ENCODE results near the gene ZNF813.
A peak's percentile ranks its signal among the peaks of the same experiment; 100 is the strongest.
"Not testable (repeated sequence)": the region's sequence is repeated elsewhere in the genome, so short reads cannot be mapped to it uniquely, and the experiment has no call there.

ZNF813 gene

DNA sequence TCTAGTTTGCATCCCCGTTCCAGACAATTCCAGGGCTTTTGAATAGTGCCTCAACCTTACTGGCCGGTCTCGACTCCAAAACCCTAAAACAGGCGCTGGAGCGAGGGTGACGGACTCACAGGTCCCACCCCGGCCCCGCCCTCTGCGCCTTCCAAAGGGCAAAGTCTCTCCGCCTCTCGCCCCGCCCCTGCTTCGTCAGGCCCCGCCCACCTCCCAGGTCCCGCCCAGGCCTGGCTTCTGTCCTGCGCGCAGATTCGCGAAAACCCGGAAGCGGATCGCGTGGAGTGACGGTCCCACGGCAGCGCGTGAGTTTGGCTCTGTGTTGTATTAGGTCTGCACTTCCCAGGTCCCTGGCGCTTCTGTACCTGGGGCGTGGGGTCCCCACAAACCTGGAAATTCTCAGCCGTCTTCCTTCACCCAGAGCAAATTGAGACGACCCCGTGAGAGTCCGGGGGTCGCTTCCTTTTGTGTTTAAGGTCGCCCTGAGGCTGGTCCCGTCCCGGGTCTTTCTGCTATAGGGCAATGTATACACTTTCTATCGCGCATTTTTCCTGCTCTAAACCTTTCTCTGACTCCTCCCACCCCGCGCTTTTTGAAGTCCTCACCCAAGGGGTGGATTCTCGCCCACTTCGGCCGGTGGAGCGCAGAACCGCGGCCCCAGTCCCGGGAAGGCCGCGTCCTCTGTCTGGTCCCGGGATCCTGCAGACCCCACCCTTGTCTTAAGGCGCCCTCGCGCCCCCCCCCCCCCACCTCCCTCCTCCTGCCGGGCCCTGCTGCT, at the start of gene ZNF813:
ZNF813 (plus strand) TSS at position 249 of the 778 bp plus-strand sequence. CDS start 16,090 bp downstream, outside the sequence.
- DNase-seq (ENCODE audit: insufficient read length, low spot score) (peak; percentile 78), FAIRE-seq (no peak)
- TF ChIP-seq, protein P1, sequence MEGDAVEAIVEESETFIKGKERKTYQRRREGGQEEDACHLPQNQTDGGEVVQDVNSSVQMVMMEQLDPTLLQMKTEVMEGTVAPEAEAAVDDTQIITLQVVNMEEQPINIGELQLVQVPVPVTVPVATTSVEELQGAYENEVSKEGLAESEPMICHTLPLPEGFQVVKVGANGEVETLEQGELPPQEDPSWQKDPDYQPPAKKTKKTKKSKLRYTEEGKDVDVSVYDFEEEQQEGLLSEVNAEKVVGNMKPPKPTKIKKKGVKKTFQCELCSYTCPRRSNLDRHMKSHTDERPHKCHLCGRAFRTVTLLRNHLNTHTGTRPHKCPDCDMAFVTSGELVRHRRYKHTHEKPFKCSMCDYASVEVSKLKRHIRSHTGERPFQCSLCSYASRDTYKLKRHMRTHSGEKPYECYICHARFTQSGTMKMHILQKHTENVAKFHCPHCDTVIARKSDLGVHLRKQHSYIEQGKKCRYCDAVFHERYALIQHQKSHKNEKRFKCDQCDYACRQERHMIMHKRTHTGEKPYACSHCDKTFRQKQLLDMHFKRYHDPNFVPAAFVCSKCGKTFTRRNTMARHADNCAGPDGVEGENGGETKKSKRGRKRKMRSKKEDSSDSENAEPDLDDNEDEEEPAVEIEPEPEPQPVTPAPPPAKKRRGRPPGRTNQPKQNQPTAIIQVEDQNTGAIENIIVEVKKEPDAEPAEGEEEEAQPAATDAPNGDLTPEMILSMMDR (IDR thresholded peaks at IDR 0.05; ENCODE audit: insufficient read depth, missing control alignments): no peak

DNA sequence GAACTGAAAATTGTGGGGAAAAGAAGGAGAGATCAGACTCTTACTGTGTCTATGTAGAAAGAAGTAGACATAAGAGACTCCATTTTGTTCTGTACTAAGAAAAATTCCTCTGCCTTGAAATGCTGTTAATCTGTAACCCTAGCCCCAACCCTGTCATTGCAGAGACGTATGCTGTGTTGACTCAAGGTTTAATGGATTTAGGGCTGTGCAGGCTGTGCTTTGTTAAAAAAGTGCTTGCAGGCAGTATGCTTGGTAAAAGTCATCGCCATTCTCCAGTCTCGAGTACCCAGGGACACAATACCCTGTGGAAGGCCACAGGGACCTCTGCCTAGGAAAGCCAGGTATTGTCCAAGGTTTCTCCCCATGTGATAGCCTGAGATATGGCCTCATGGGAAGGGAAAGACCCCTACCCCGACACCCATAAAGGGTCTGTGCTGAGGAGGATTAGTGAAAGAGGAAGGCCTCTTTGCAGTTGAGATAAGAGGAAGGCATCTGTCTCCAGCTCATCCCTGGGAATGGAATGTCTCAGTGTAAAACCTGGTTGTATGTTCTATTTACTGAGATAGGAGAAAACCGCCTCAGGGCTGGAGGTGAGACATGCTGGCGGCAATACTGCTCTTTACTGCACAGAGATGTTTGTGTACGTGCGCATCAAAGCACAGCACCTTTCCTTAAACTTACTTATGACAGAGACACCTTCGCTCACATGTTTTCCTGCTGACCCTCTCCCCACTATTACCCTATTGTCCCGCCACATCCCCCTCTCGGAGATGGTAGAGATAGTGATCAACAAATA, 46.8 kb upstream of the ZNF813 start:
- not testable (repeated sequence) for DNase-seq (ENCODE audit: insufficient read length, low spot score); FAIRE-seq

DNA sequence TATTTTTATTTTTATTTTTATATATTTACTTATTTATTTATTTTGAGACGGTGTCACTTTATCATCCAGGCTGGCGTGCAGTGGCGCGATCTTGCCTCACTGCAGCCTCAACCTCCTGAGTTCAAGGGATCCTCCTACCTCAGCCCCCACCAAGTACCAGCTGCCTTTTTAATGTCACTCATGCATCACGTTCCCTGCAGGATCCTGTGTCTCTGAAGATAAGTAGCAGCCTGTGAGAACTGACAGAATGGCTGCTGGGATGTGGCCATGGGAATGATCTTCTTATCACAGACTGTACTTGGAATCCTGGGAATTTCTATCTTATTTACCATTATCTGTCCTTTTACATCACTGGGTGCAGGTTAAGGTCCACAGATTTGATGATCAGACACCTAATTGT, 45.0 kb upstream of the ZNF813 start:
- DNase-seq (ENCODE audit: insufficient read length, low spot score) (no peak), FAIRE-seq (no peak)
- TF ChIP-seq, protein P1 (IDR thresholded peaks at IDR 0.05; ENCODE audit: insufficient read depth, missing control alignments): no peak

DNA sequence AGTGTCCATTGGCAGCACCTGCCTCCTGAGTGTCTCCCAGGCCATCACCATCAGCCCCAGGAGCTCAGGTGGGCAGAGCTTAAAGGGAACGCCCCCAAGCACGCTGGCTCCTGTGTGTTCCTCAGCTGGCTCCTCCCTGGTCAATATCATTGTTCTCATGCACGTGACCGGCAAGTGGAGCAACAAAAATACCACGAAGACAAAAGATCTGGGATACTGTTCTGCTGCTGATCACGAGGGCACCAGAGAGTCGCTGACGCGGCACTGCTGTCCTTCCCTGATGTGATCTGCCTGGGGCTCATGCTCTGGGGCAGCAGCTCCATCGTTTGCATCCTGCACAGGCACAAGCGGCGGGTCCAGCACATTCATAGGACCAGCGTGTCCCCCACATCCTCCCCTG, 44.5 kb upstream of the ZNF813 start:
- FAIRE-seq; DNase-seq (ENCODE audit: insufficient read length, low spot score): not testable (repeated sequence)

DNA sequence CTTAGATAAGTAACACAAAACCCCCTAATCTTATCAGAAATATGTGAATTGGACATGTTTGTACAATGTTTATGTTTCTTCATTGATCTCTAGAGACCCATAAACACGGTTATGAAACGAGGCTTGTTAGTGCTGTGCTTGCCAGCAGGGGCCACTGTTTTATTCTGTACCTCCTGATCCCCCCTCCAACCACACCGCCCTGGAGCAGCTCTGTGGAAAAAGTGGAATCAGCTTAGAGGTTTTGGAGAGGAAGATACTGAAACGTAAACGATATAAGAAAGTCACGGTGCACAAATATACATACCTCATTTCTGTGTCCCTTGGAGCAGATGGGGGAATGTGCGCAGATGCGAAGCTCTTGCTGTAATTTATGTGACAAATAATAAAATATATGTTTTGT, 43.9 kb upstream of the ZNF813 start:
- not testable (repeated sequence) for FAIRE-seq

DNA sequence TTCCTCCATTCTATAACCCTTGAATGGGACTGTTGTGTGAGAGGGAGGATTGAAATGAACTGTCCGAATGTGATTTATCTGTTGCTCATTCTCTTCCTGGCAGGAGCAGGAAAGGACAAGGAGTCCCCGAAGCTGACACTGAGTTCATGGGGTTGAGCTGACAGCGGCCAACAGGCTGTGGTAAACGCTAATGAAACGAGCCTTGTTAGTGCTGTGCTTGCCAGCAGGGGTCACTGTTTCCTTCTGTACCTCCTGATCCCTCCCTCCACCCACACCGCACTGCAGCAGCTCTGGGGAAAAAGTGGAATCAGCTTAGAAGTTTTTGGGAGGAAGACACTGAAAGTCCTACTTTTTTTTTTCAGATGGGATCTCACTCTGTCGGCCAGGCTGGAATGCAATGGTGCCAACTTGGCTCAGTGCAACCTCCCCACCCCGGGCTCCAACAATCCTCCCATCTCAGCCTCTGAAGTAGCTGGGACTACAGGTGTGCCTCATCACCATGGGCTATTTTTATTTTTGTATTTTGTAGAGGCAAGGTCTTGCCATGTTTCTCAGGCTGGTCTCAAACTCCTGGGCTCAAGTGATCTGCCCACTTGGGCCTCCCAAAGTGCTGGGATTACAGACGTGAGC, 42.5 kb upstream of the ZNF813 start:
- DNase-seq (ENCODE audit: insufficient read length, low spot score) (peak; percentile 40), FAIRE-seq (no peak)
- TF ChIP-seq, protein P1 (IDR thresholded peaks at IDR 0.05; ENCODE audit: insufficient read depth, missing control alignments): peak; percentile 90

More for the DNA sequence above, 43.9 kb upstream of the ZNF813 start:
- DNase-seq (ENCODE audit: insufficient read length, low spot score): not testable (repeated sequence)

DNA sequence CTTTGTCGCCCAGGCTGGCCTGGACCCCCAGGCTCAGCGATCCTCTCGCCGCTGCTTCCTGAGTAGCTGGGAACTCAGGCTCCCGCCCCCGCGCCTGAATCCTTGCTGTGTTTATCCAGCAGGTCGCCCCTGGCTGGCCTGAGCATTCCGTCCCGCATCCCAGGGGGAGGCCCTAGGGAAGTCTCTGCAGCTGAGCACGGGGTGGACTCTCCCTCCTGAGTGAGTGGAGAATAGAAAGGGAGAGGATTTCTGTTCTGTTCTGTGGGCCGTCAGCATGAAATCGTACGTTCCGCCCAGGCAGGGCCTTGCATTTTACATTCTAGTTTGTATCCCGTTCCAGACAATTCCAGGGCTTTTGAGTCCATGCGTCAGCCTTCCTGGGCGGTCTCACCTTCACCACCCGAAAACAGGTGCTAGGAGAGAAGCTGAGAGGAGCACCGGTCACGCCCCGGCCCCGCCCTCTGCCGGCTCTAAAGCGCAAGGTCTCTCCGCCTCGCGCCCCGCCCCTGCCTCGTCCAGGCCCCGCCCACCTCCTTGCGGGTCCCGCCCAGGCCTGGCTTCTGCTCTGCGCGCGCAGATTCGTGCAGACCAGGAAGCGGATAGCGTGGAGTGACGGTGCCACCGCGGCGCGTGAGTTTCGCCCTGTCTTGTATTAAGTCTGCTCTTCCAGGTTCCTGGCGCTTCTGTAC, 36.0 kb upstream of the ZNF813 start, which contains the start of gene ZNF761:
ZNF761 (plus strand) TSS at position 586 of the 689 bp plus-strand sequence. CDS start 15,285 bp downstream, outside the sequence.
- FAIRE-seq (no peak), DNase-seq (ENCODE audit: insufficient read length, low spot score) (peak; percentile 74)
- TF ChIP-seq, protein P1 (IDR thresholded peaks at IDR 0.05; ENCODE audit: insufficient read depth, missing control alignments): no peak

DNA sequence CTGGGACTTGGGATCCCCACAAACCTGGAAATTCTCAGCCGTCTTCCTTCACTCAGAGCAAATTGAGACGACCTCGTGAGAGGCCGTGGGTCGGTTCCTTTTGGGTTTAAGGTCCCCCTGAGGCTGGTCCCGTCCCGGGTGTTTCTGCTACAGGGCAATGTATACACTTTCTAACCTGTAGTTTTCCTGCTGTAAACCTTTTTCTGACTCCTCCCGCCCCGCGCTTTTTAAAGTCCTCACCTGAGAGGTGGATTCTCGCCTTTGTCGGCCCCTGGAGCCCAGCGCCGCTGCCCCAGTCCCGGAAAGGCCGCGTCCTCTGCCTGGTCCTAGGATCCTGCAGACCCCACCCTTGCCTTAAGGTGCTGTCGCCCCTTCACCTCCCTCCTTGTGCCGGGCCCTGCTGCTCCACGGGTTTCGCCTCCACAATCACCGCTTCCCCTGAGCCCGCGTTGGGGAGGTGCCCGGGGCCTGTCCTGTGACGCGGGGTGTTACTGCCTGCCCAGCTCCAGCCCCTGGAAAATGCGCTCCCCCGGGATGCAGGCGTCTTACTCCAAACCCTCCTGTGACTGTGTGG, 35.4 kb upstream of the ZNF813 start:
- FAIRE-seq: no peak
- no peak for DNase-seq (ENCODE audit: insufficient read length, low spot score)

DNA sequence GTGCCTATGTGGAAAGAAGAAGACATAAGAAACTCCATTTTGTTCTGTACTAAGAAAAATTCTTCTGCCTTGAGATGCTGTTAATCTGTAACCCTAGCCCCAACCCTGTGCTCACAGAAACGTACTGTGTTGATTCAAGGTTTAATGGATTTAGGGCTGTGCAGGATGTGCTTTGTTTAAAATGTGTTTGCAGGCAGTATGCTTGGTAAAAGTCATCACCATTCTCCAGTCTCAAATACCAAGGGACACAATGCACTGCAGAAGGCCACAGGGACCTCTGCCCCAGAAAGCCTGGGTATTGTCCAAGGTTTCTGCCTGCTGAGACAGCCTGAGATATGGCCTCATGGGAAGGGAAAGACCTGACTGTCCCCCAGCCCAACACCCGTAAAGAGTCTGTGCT, 23.7 kb upstream of the ZNF813 start:
- not testable (repeated sequence) for DNase-seq (ENCODE audit: insufficient read length, low spot score); FAIRE-seq

More for the DNA sequence above, 35.4 kb upstream of the ZNF813 start:
- TF ChIP-seq, protein P1 (IDR thresholded peaks at IDR 0.05; ENCODE audit: insufficient read depth, missing control alignments): no peak

DNA sequence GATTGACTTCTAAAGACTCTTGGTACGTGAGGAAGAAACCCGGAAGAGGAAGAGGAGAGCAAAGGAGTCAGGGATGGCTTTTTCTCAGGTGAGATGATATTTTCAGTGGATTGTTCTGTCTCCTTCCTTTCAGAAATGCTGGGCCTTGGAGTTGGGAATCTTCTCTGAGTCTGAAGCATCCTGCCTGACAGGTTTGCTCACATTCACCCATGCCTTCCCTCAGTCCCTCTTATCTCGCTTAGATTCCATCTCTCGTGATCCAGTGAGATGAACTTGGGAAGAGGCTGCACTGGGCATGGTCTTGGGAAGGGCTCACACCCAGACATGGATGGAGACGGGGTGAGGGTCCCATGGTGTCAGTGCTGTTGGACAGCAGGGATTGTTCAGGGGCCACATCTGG, 20.3 kb upstream of the ZNF813 start:
- not testable (repeated sequence) for FAIRE-seq

More for the DNA sequence above, 20.3 kb upstream of the ZNF813 start:
- DNase-seq (ENCODE audit: insufficient read length, low spot score): not testable (repeated sequence)

All from D721Med (cell line).